ENCODE data around the gene CHCHD4.

GRCh38 chr3:14169871-14170270, 45.2 kb upstream of the CHCHD4 start:
- TF ChIP-seq CTCF (conservative IDR thresholded peaks at IDR 0.05 in 1 of 2, IDR thresholded peaks at IDR 0.05 in 1 of 2; ENCODE audit: low read depth in 1 of 2, low read length in 2 of 2) (no peak), EZH2 (IDR thresholded peaks at IDR 0.05; ENCODE audit: low read length, missing control alignments) (no peak)

All from fibroblast of lung (primary cell).